ENCODE measurements around the gene ZNF280C.

Gene ZNF280C

DNA sequence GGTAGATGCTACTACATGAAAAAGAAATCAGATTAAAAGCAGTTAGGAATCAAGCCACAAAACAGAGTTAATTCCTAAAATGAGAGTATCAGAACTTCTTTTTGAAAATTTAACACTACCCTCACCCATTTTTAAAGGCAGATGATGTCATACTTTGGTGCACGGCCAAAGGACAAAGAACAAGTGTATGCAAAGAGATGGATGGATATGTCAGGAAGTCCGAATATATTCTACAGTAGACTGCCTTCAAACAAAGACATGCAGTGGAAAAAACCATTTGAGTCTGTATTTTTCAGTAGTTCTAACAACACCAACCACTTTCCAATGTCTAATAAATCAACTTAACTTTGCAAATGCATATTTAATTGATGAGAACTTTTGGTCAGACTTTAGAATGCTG lies 105.3 kb downstream of the ZNF280C start:
- TF ChIP-seq, protein P1, sequence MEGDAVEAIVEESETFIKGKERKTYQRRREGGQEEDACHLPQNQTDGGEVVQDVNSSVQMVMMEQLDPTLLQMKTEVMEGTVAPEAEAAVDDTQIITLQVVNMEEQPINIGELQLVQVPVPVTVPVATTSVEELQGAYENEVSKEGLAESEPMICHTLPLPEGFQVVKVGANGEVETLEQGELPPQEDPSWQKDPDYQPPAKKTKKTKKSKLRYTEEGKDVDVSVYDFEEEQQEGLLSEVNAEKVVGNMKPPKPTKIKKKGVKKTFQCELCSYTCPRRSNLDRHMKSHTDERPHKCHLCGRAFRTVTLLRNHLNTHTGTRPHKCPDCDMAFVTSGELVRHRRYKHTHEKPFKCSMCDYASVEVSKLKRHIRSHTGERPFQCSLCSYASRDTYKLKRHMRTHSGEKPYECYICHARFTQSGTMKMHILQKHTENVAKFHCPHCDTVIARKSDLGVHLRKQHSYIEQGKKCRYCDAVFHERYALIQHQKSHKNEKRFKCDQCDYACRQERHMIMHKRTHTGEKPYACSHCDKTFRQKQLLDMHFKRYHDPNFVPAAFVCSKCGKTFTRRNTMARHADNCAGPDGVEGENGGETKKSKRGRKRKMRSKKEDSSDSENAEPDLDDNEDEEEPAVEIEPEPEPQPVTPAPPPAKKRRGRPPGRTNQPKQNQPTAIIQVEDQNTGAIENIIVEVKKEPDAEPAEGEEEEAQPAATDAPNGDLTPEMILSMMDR (IDR thresholded peaks at IDR 0.05) = no peak

DNA sequence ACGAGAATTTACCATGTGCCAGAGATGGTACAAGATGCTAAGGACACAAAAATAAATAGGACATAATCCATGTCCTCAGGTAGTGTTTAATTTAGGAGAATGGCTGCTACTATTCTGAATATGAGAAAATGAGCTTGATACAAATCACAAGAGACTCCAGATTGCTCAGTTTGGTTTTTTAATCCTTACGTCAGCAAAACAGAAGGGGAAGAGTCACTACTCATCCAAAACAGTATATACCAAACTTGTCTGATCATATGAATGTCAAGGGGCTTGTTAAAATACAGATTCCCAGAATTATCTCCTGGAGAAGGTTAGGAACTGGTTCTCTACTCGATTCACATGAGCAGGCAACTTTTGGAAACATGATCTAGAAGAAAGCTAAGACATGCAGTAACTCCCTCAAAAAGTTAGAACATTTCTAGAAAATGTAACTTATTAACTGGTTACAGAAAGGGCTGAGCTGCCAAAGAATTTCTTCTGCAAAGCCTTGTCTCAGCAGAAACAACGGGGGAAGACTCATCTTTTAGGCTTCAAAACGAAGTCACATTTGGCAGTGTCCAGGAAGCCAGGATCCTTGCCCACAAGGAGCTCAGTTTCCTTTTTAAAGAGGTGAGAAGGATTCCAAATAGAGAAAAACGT lies 106.5 kb downstream of the ZNF280C start:
- TF ChIP-seq, protein P1 (IDR thresholded peaks at IDR 0.05) = no peak

DNA sequence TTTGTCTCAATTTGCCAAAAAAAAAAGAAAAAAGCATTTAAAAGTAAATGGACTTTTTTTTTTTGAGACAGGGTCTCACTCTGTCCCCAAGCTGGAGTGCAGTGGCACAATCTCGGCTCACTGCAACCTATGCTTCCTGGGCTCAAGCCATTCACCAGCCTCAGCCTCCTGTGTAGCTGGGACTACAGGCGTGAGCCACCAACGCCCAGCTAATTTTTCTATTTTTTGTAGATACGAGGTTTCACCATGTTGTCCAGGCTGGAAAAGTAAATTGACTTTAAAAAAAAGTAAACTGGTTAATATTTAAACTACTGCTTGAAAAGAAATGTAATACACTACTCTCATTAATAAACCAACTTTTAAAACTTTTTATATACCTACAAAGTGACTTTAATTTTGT lies 108.9 kb downstream of the ZNF280C start:
- TF ChIP-seq, protein P1 (IDR thresholded peaks at IDR 0.05) = no peak

DNA sequence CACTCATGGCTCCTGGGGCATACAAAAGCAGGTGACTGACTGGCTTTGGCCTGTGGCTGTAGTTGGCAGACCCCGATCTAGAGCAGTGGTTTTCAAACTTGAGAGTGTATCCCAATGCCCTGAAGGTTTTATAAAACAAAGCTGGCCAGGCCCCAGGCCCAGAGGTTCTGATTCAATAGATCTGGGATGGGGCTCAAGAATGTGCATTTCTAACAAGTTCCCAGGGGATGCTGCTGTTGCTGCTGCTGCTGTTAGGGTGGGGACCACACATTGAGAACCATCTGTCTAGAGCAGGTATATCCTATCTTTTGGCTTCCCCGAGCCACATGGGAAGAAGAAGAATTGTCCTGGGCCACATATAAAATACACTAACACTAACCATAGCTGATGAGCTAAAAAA lies 110.4 kb downstream of the ZNF280C start:
- TF ChIP-seq, protein P1 (IDR thresholded peaks at IDR 0.05) = no peak

DNA sequence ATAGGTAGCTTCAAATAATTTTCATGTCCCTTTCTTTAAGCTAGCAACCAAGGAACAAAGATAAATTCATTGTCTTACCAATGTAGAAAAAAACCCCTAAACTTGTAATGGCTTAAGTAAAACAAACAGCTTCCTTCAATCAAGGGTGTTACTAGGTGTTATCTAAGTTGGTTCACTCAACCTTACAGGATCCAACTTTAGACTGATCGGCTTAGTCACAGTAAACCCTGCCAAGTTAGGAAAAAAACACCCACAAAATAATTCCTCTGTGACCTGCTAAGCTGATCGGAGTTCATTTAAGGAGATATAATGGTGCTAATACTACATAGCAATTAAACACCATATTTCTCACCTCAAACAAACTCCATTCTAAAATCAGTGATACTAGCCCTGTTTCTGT lies 113.1 kb downstream of the ZNF280C start:
- TF ChIP-seq, protein P1 (IDR thresholded peaks at IDR 0.05) = no peak

All from LNCAP (cell line).